HEK293 (cell line): ENCODE results near the gene SLC35F3.
A peak's percentile ranks its signal among the peaks of the same experiment; 100 is the strongest.

Source experiments
- CTCF ChIA-PET: fragments of 350-600 bp; formaldehyde crosslinking; extraction: SDS; loops from one replicate; lab custom pipeline; 2021; ENCODE audit warnings: antibody characterized with exemption; lab: Yijun Ruan, JAX
- POLR2A ChIA-PET: fragments of 300-600 bp; formaldehyde crosslinking; extraction: SDS; loops from one replicate; lab custom pipeline; 2020; ENCODE audit warnings: antibody characterized with exemption, inconsistent platforms; lab: Yijun Ruan, JAX
- H3K27ac ChIP-seq: fragments of 200-500 bp; sonication (Bioruptor generic); 2 replicates; pipeline ENCODE4 v1.5.1; 2014; ENCODE audit warnings: low read depth, low read length, control low read depth, inconsistent platforms; ENCODE audit errors: extremely low read depth
- H3K36me3 ChIP-seq, 2 experiments: fragments of 200-500 bp in 1 of 2; sonication (Bioruptor generic) in 1 of 2; 1 replicate in 1 of 2; 2 replicates in 1 of 2; pipeline ENCODE4 v1.5.1; 2014 to 2017; ENCODE audit warnings: inconsistent platforms in 2 of 2, low read length in 2 of 2; ENCODE audit not compliant: control insufficient read depth in 2 of 2, insufficient read depth in 1 of 2
- H3K4me1 ChIP-seq: fragments of 200-500 bp; sonication (Bioruptor generic); 2 replicates; pipeline ENCODE4 v1.5.1; 2014; ENCODE audit warnings: mild to moderate bottlenecking, low read length, inconsistent platforms; ENCODE audit not compliant: control insufficient read depth, insufficient read depth
- H3K4me3 ChIP-seq: 2 replicates; pipeline ENCODE4 v1.5.1; 2011; ENCODE audit warnings: low read depth, mild to moderate bottlenecking, control low read depth, low read length, moderate library complexity
- H3K9me3 ChIP-seq: fragments of 200-500 bp; sonication (Bioruptor generic); 2 replicates; pipeline ENCODE4 v1.5.1; 2014; ENCODE audit warnings: low read depth, low read length, inconsistent platforms; ENCODE audit not compliant: control insufficient read depth, insufficient read depth
- GLIS1 ChIP-seq: fragments of 450-650 bp; formaldehyde crosslinking; IDR thresholded peaks from 2 replicates; pipeline ENCODE4 v1.5.1; 2016; ENCODE audit warnings: missing biosample characterization, missing genetic modification characterization
- INSM2 ChIP-seq: fragments of 450-650 bp; formaldehyde crosslinking; IDR thresholded peaks from 2 replicates; pipeline ENCODE4 v1.5.1; 2016; ENCODE audit warnings: missing biosample characterization, missing genetic modification characterization
- PRDM4 ChIP-seq: fragments of 450-650 bp; formaldehyde crosslinking; IDR thresholded peaks from 2 replicates; pipeline ENCODE4 v1.5.1; 2017; ENCODE audit warnings: missing biosample characterization, missing genetic modification characterization
- ZBTB17 ChIP-seq: fragments of 450-650 bp; formaldehyde crosslinking; IDR thresholded peaks from 2 replicates; pipeline ENCODE4 v1.5.1; 2016; ENCODE audit warnings: missing biosample characterization, missing genetic modification characterization
- ZFP37 ChIP-seq: fragments of 450-650 bp; formaldehyde crosslinking; IDR thresholded peaks from 2 replicates; pipeline ENCODE4 v1.5.1; 2016; ENCODE audit warnings: missing biosample characterization, missing genetic modification characterization
- ZNF19 ChIP-seq: fragments of 450-650 bp; formaldehyde crosslinking; IDR thresholded peaks from 2 replicates; pipeline ENCODE4; 2016; ENCODE audit warnings: missing biosample characterization, missing genetic modification characterization, low read depth
- ZNF221 ChIP-seq: fragments of 450-650 bp; formaldehyde crosslinking; IDR thresholded peaks from 2 replicates; pipeline ENCODE4 v1.5.1; 2017; ENCODE audit warnings: missing biosample characterization, missing genetic modification characterization, borderline replicate concordance
- ZNF280D ChIP-seq: fragments of 450-650 bp; formaldehyde crosslinking; IDR thresholded peaks from 2 replicates; pipeline ENCODE4 v1.5.1; 2016; ENCODE audit warnings: missing biosample characterization, missing genetic modification characterization
- ZNF311 ChIP-seq: fragments of 450-650 bp; formaldehyde crosslinking; IDR thresholded peaks from 2 replicates; pipeline ENCODE4 v1.5.1; 2017; ENCODE audit warnings: missing biosample characterization, missing genetic modification characterization, borderline replicate concordance
- ZNF341 ChIP-seq: fragments of 450-650 bp; formaldehyde crosslinking; IDR thresholded peaks from 2 replicates; pipeline ENCODE4; 2016; ENCODE audit warnings: low read depth, missing biosample characterization, missing genetic modification characterization
- ZNF362 ChIP-seq: fragments of 450-650 bp; formaldehyde crosslinking; IDR thresholded peaks from 2 replicates; pipeline ENCODE4 v1.5.1; 2016; ENCODE audit warnings: missing biosample characterization, missing genetic modification characterization
- ZNF521 ChIP-seq: fragments of 450-650 bp; formaldehyde crosslinking; IDR thresholded peaks from 2 replicates; pipeline ENCODE4 v1.5.1; 2017; ENCODE audit warnings: missing biosample characterization, mild to moderate bottlenecking, missing genetic modification characterization
- ZNF585B ChIP-seq: fragments of 450-650 bp; formaldehyde crosslinking; IDR thresholded peaks from 2 replicates; pipeline ENCODE4 v1.5.1; 2016; ENCODE audit warnings: missing biosample characterization, missing genetic modification characterization
- ZNF660 ChIP-seq: fragments of 450-650 bp; IDR thresholded peaks from 2 replicates; pipeline ENCODE4 v1.5.1; 2018; ENCODE audit warnings: missing biosample characterization, mild to moderate bottlenecking, missing genetic modification characterization
- ZNF664 ChIP-seq: fragments of 450-650 bp; formaldehyde crosslinking; IDR thresholded peaks from 2 replicates; pipeline ENCODE4 v1.5.1; 2016; ENCODE audit warnings: missing biosample characterization, missing genetic modification characterization
- ZNF76 ChIP-seq: fragments of 450-650 bp; formaldehyde crosslinking; IDR thresholded peaks from 2 replicates; pipeline ENCODE4; 2016; ENCODE audit warnings: low read depth, missing biosample characterization, missing genetic modification characterization, borderline replicate concordance
- TF ChIP-seq, protein P1 (sequence below): fragments of 450-650 bp; formaldehyde crosslinking; IDR thresholded peaks from 2 replicates; pipeline ENCODE4 v1.5.1; 2016; ENCODE audit warnings: missing biosample characterization, missing genetic modification characterization
- TF ChIP-seq, protein P2 (sequence below): fragments of 450-650 bp; formaldehyde crosslinking; IDR thresholded peaks from 2 replicates; pipeline ENCODE4 v1.5.1; 2016; ENCODE audit warnings: missing biosample characterization, missing genetic modification characterization
- TF ChIP-seq, protein P3 (sequence below): fragments of 450-650 bp; formaldehyde crosslinking; IDR thresholded peaks from 2 replicates; pipeline ENCODE4 v1.5.1; 2017; ENCODE audit warnings: missing biosample characterization, missing genetic modification characterization

SLC35F3 gene

GRCh38 chr1:234206651-234207284, 302.3 kb downstream of the SLC35F3 start:
- Histone ChIP-seq H3K4me1 (no peaks in the 10 kb centered on the region), H3K9me3 (no peaks in the 10 kb centered on the region), H3K4me3 (no peak overlapping the region), H3K27ac (no peak overlapping the region), H3K36me3 (no peaks in the 10 kb centered on the region)
- TF ChIP-seq ZNF362 (0 out of 2 replicates have a peak, but pooled peaks have one; percentile 37), ZNF660 (tag by site-specific recombination) (peak; percentile 79), ZNF280D (tag by site-specific recombination) (0 out of 2 replicates have a peak, but pooled peaks have one; percentile 16), GLIS1 (tag by site-specific recombination) (0 out of 2 replicates have a peak, but pooled peaks have one; percentile 6), ZBTB17 (tag by site-specific recombination) (peak; percentile 75), ZFP37 (0 out of 2 replicates have a peak, but pooled peaks have one; percentile 25), ZNF521 (tag by site-specific recombination) (no peak), ZNF221 (no peak)
- TF ChIP-seq, protein P1, sequence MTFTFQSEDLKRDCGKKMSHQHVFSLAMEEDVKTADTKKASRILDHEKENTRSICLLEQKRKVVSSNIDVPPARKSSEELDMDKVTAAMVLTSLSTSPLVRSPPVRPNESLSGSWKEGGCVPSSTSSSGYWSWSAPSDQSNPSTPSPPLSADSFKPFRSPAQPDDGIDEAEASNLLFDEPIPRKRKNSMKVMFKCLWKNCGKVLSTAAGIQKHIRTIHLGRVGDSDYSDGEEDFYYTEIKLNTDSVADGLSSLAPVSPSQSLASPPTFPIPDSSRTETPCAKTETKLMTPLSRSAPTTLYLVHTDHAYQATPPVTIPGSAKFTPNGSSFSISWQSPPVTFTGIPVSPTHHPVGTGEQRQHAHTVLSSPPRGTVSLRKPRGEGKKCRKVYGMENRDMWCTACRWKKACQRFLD (tag by site-specific recombination), result no peak
- TF ChIP-seq, protein P2, sequence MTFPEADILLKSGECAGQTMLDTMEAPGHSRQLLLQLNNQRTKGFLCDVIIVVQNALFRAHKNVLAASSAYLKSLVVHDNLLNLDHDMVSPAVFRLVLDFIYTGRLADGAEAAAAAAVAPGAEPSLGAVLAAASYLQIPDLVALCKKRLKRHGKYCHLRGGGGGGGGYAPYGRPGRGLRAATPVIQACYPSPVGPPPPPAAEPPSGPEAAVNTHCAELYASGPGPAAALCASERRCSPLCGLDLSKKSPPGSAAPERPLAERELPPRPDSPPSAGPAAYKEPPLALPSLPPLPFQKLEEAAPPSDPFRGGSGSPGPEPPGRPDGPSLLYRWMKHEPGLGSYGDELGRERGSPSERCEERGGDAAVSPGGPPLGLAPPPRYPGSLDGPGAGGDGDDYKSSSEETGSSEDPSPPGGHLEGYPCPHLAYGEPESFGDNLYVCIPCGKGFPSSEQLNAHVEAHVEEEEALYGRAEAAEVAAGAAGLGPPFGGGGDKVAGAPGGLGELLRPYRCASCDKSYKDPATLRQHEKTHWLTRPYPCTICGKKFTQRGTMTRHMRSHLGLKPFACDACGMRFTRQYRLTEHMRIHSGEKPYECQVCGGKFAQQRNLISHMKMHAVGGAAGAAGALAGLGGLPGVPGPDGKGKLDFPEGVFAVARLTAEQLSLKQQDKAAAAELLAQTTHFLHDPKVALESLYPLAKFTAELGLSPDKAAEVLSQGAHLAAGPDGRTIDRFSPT (tag by site-specific recombination), result peak; percentile 23; the same call in 1 of the 2 replicates
- ChIA-PET CTCF (interaction anchor here (1.0 to 1.1 kb wide), 2 partner anchors 17 to 103 kb away, joined by 3 to 5 read pairs; no protein-coding TSS in a partner anchor), POLR2A (no interaction called here)

DNA sequence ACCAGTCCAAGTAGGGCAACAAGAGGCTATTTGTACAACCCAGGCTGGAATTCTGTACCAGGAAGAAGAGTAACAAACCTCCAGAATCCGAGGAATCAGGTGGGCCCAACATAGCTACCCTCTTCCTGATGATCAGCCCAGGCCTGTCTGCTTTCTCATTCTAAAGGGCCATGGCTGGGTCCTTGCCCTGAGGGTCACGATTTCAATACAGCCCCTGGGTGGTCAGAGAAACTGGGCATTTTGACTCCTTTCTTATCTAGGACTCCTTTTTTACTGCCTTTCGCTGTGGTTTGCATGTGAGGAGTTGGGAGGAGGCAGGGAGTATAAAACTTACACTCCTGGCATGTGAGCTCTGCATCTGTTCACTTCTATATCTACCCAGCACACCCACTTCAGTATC, 303.9 kb downstream of the SLC35F3 start:
- H3K36me3 ChIP-seq, result no peaks in the 10 kb centered on the region
- no peaks in the 10 kb centered on the region for H3K9me3 ChIP-seq
- H3K27ac ChIP-seq, result no peak overlapping the region
- POLR2A ChIA-PET, result no interaction called here
- TF ChIP-seq ZNF311 (tag by site-specific recombination) (no peak), ZNF585B (tag by site-specific recombination) (no peak), PRDM4 (tag by site-specific recombination) (no peak), ZNF76 (tag by site-specific recombination) (no peak), INSM2 (no peak), ZNF19 (tag by site-specific recombination) (no peak), ZNF341 (tag by site-specific recombination) (no peak), ZNF664 (tag by site-specific recombination) (no peak)
- TF ChIP-seq, protein P3, sequence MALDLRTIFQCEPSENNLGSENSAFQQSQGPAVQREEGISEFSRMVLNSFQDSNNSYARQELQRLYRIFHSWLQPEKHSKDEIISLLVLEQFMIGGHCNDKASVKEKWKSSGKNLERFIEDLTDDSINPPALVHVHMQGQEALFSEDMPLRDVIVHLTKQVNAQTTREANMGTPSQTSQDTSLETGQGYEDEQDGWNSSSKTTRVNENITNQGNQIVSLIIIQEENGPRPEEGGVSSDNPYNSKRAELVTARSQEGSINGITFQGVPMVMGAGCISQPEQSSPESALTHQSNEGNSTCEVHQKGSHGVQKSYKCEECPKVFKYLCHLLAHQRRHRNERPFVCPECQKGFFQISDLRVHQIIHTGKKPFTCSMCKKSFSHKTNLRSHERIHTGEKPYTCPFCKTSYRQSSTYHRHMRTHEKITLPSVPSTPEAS (tag by site-specific recombination), result no peak
- CTCF ChIA-PET, result interaction anchor here (0.8 to 3.2 kb wide), 6 partner anchors 10 to 103 kb away, joined by 3 to 13 read pairs (median 3); no protein-coding TSS in a partner anchor
- H3K4me3 ChIP-seq, result no peak overlapping the region
- no peaks in the 10 kb centered on the region for H3K4me1 ChIP-seq
